ENCODE results near the gene SMURF1. TPM values are rescaled to one million over a fixed set of nuclear protein-coding genes. Genes with fewer than 3 reads are reported as not detected.

The SMURF1 gene
- total and polyA plus RNA-seq, 2 of the 8 experiments (the other 6 are each of a cell fraction or from before 2014, with no cell fraction given), result 9.6 to 24.5 TPM

GRCh38 chr7:98994046-98994944, 149.6 kb downstream of the SMURF1 start:
- Histone ChIP-seq H3K9ac (replicated peaks in 1 of 4; ENCODE audit: extremely low read depth in 1 of 4, low read depth in 3 of 4, low read length in 3 of 4) (no peak overlapping the region), H4K20me1 (replicated peaks in 1 of 2; ENCODE audit: control insufficient read depth in 1 of 2, insufficient read depth in 2 of 2, low read length in 2 of 2) (peaks cover 5 to 9% of the 10 kb centered on the region in 2 experiments), H3K27ac (ENCODE audit: low read depth, low read length) (no peak overlapping the region), H3K23ac (ENCODE audit: insufficient read length) (no peak overlapping the region), H3K23me2 (ENCODE audit: low read depth, low read length) (no peaks in the 10 kb centered on the region; the same call in 1 of the 2 replicates), H3K18ac (ENCODE audit: extremely low read depth, low read length) (no peak overlapping the region), H3K4me2 (ENCODE audit: insufficient read depth in 1 of 2, low read depth in 2 of 2, low read length in 2 of 2) (no peak overlapping the region), H2BK15ac (ENCODE audit: low read length) (no peak overlapping the region), H3K9me3 (ENCODE audit: insufficient read depth in 2 of 2, low read depth in 1 of 2, low read length in 1 of 2) (no peaks in the 10 kb centered on the region), H3K4ac (replicated peaks; ENCODE audit: insufficient read length, low read depth, low read length) (no peak overlapping the region), H2AK5ac (ENCODE audit: low read depth, low read length) (no peak overlapping the region), H3K27me3 (replicated peaks in 1 of 4; ENCODE audit: control insufficient read depth in 3 of 4, extremely low read depth in 1 of 4, insufficient read depth in 3 of 4, low read length in 3 of 4) (no peaks in the 10 kb centered on the region), H2BK12ac (ENCODE audit: low read depth, low read length) (no peak overlapping the region), H4K5ac (ENCODE audit: insufficient read length, low read depth, low read length) (no peak overlapping the region), H4K8ac (ENCODE audit: extremely low read depth, insufficient read depth, low read length) (no peak overlapping the region), H2BK20ac (ENCODE audit: low read length) (no peak overlapping the region), H4K91ac (replicated peaks; ENCODE audit: insufficient read length, low read length) (no peak overlapping the region), H3K56ac (replicated peaks; ENCODE audit: insufficient read length, low read depth, low read length) (no peak overlapping the region), H3K4me3 (ENCODE audit: extremely low read depth in 1 of 4, insufficient read depth in 2 of 4, low read depth in 3 of 4, low read length in 4 of 4) (no peak overlapping the region), H2BK120ac (replicated peaks; ENCODE audit: low read depth, low read length) (no peak overlapping the region), H2AFZ (ENCODE audit: low read length) (no peak overlapping the region), H3K79me2 (ENCODE audit: control insufficient read depth in 1 of 2, insufficient read depth in 2 of 2, low read length in 2 of 2) (no peaks in the 10 kb centered on the region), H3K4me1 (replicated peaks in 1 of 4; ENCODE audit: control insufficient read depth in 3 of 4, insufficient read depth in 4 of 4, low read length in 3 of 4) (no peaks in the 10 kb centered on the region), H3K79me1 (ENCODE audit: low read depth, low read length) (no peaks in the 10 kb centered on the region), H3K14ac (ENCODE audit: insufficient read length) (no peak overlapping the region), H3K36me3 (ENCODE audit: control insufficient read depth in 2 of 4, insufficient read depth in 4 of 4, low read length in 3 of 4) (peaks cover 26 to 63% (median 56%) of the 10 kb centered on the region in 4 experiments; a peak in 7 of 8 replicates), H2BK5ac (ENCODE audit: low read depth, low read length) (no peak overlapping the region)
- POLR2A ChIA-PET (ENCODE audit: partially characterized antibody), result interaction anchor here (0.9 kb wide), 1 partner anchor 427 kb away, joined by 3 read pairs; no protein-coding TSS in a partner anchor
- DNase-seq (ENCODE audit: low read depth in 1 of 2, low spot score in 2 of 2) (no peak), FAIRE-seq (no peak)
- CTCF ChIA-PET (ENCODE audit: partially characterized antibody), result interaction anchor here (0.5 to 1.9 kb wide), 10 partner anchors 8 to 371 kb away, joined by 3 to 6 read pairs (median 4); no protein-coding TSS in a partner anchor
- WGBS, 2 experiments (ENCODE audit: extremely low coverage in 1 of 2, insufficient coverage in 1 of 2, insufficient read length in 1 of 2, insufficient replicate concordance in 2 of 2, low coverage in 1 of 2, low lambda C conversion rate in 2 of 2, missing lambda C conversion rate in 1 of 2), result 91% methylated on average over 34 of the region's 34 CpGs; no CpG with 5 or more reads in 1 of the 2 experiments
- TF ChIP-seq CBX8 (IDR thresholded peaks at IDR 0.05; ENCODE audit: borderline replicate concordance, low read depth, low read length) (no peak), RNF2 (IDR thresholded peaks at IDR 0.05; ENCODE audit: borderline replicate concordance, low read depth, low read length, missing control alignments, poor library complexity, severe bottlenecking) (no peak), SIN3A (conservative IDR thresholded peaks at IDR 0.05 in 1 of 2, IDR thresholded peaks at IDR 0.05 in 1 of 2; ENCODE audit: low read depth in 1 of 2, low read length in 2 of 2) (no peak), KDM5A (IDR thresholded peaks at IDR 0.05; ENCODE audit: low read length) (no peak), YY1 (IDR thresholded peaks at IDR 0.05; ENCODE audit: low read depth, low read length) (no peak), ZNF274 (IDR thresholded peaks at IDR 0.05; ENCODE audit: borderline replicate concordance, extremely low read depth, low read length) (no peak), HDAC6 (IDR thresholded peaks at IDR 0.05; ENCODE audit: low read depth, low read length) (no peak), KDM4A (IDR thresholded peaks at IDR 0.05; ENCODE audit: low read depth, low read length, severe bottlenecking) (no peak), BACH1 (IDR thresholded peaks at IDR 0.05; ENCODE audit: low read length) (no peak), E2F6 (IDR thresholded peaks at IDR 0.05) (no peak), SIX5 (IDR thresholded peaks at IDR 0.05; ENCODE audit: low read depth, low read length) (no peak)

Data from H1 (cell line).